ENCODE measurements around the gene TTYH1. TPM values are rescaled to one million over a fixed set of nuclear protein-coding genes. Genes with fewer than 3 reads are reported as not detected.

Gene TTYH1
- total and polyA plus RNA-seq, 2 of the 8 experiments (the other 6 are each of a cell fraction or from before 2014, with no cell fraction given) = 26.7 to 46.5 TPM

DNA sequence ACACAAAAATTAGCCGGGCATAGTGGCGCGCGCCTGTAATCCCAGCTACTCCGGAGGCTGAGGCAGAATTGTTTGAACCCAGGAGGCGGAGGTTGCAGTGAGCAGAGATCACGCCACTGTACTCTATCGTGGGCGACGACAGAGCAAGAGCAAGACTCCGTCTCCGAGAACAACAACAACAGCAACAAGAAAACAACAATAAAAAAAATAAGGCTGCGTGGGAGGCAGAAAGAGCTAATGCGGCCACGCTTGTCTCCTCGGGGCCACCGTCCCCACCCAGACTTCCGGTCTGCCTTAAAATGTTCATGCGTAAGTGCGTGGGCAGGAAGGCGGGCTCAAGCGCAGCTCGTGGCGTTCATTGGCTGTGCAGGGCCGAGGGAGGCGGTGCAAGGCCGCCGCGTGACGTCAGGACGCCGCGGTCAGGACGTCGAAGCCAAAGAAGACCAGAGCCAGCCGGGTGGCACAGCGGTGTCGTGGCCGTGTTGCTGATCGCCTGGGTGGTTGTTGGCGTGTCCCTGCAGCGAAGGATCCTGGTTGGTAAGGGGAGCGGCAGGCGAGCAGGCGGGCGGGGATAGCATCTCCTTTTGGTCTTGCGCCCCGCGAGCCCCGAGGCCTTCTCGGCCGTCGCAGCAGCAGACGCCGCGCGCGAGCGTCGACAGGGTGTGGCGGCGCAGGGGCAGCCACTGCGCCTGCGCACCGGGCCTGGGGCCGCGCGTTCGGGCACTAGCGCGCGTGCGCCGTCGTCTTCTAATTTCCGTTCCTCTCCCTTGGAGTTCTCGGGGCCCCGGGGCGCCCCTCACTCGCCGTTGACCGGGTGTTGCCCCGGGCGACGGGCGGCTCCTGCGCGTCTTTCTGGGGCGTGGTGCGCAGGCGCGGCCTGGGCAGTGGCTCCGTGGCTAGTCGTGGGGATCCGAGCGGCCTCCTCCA, 33.8 kb downstream of the TTYH1 start, which contains the start of gene LENG8 (continued):
- TF ChIP-seq MAFK (IDR thresholded peaks at IDR 0.05; ENCODE audit: low read depth, low read length) (no peak), SP1 (IDR thresholded peaks at IDR 0.05; ENCODE audit: low read depth, low read length) (peak; percentile 49), BACH1 (IDR thresholded peaks at IDR 0.05; ENCODE audit: low read length) (peak; percentile 92), JUN (IDR thresholded peaks at IDR 0.05; ENCODE audit: low read depth, low read length) (no peak), KDM4A (IDR thresholded peaks at IDR 0.05; ENCODE audit: low read depth, low read length, severe bottlenecking) (peak; percentile 70), MAX (IDR thresholded peaks at IDR 0.05) (peak; percentile 71; the same call in 1 of the 2 replicates), RFX5 (IDR thresholded peaks at IDR 0.05; ENCODE audit: borderline replicate concordance, low read depth, low read length) (no peak), RNF2 (IDR thresholded peaks at IDR 0.05; ENCODE audit: borderline replicate concordance, low read depth, low read length, missing control alignments, poor library complexity, severe bottlenecking) (no peak), SRF (IDR thresholded peaks at IDR 0.05; ENCODE audit: low read depth, low read length) (peak; percentile 42; the same call in 1 of the 2 replicates), CREB1 (IDR thresholded peaks at IDR 0.05) (peak; percentile 96), CTBP2 (IDR thresholded peaks at IDR 0.05; ENCODE audit: borderline replicate concordance, insufficient read depth, insufficient read length, low read length) (no peak), HDAC2 (IDR thresholded peaks at IDR 0.05; ENCODE audit: borderline replicate concordance in 1 of 2, low read depth in 2 of 2, low read length in 2 of 2) (peak; percentile 27 to 75; a peak in 2 of 4 replicates), ASH2L (IDR thresholded peaks at IDR 0.05; ENCODE audit: low read length) (peak; percentile 45), GABPA (IDR thresholded peaks at IDR 0.05; ENCODE audit: borderline replicate concordance, insufficient read depth, low read length) (no peak)
- TF ChIP-seq, protein P1, sequence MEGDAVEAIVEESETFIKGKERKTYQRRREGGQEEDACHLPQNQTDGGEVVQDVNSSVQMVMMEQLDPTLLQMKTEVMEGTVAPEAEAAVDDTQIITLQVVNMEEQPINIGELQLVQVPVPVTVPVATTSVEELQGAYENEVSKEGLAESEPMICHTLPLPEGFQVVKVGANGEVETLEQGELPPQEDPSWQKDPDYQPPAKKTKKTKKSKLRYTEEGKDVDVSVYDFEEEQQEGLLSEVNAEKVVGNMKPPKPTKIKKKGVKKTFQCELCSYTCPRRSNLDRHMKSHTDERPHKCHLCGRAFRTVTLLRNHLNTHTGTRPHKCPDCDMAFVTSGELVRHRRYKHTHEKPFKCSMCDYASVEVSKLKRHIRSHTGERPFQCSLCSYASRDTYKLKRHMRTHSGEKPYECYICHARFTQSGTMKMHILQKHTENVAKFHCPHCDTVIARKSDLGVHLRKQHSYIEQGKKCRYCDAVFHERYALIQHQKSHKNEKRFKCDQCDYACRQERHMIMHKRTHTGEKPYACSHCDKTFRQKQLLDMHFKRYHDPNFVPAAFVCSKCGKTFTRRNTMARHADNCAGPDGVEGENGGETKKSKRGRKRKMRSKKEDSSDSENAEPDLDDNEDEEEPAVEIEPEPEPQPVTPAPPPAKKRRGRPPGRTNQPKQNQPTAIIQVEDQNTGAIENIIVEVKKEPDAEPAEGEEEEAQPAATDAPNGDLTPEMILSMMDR (IDR thresholded peaks at IDR 0.05; ENCODE audit: control extremely low read depth in 1 of 3, insufficient read depth in 1 of 3, low read depth in 1 of 3, low read length in 3 of 3) = no peak

All from H1 (cell line).